ENCODE data around the gene BST2.

The BST2 gene

DNA sequence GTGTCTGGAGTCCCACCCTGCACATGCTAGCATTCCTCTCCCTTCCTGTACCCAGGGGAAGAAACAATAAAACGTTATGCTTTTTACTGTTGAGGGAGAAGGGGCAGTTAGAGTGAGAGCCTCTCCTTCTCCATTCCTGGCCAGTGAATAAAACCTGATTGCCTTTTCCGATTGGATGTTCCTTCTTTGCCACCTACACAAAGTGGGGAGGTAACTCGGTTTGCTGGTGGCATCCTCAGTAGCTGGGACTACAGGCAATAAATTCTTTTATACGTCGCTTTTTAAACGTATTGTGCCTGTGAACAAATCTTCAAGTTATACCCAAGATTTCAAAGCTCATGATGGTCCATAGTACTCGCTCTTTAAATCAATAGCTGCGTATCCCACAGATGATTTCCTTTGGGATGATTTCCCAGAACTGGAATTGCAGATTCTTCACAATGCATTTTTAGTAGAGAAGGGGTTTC lies 13.8 kb upstream of the BST2 start:
- DNase-seq: no peak

- DNase-seq: no peak
Observed at GRCh38 chr19:17418710-17419109, 13.3 kb upstream of the BST2 start.

DNA sequence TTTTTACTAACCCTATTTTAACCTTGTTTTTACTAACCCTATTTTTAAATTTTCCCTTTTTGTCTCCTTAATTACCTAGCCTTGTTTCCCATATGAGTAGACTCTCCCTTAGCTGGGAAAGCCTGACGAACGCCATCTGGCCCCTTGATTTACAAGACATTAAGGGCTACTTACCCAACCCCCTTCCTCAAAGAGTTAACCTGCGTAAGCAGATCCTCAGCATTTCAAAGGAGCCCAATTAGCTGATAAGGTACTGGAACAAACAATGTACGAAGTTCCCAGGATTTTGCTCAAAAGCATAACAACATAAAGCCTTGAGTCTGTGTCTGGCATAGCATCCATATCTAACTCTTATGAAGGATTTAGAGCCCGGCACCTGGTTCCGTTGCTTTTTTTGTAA lies 9.7 kb upstream of the BST2 start:
- DNase-seq: no peak

DNA sequence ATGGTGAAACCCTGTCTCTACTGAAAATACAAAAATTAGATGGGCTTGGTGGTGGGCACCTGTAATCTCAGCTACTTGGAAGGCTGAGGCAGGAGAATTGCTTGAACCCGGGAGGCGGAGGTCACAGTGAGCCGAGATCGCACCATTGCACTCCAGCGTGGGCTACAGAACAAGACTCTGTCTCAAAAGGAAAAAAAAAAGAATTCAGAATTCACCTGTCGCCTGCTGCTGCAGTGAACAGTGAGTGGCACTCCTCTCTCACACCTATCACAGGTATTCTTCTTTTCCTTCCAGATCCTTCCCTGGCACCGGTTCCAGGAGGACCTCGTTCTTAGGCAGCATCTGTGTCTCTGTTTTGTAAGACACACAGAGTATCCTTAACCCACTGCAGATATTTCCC lies 8.7 kb upstream of the BST2 start:
- no peak for DNase-seq

DNA sequence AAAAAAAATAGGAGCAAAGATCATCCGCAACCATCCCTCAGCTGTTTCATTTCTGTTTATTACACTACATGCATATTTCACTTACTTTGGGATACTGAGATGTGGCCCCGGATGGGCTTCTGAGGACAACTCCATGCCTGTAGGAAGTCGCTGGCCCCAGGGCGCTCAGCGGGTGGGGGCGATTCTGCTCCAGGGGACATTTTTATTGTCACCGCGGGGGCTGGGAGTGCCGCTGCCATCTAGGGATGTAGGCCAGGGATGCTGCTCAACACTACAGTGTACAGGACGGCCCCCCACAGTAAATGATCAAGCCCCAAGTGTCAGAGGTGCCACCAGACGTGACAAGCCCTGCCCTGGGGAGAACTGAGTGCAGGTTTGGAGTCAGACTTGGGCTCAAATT lies 6.4 kb upstream of the BST2 start:
- DNase-seq: no peak

DNA sequence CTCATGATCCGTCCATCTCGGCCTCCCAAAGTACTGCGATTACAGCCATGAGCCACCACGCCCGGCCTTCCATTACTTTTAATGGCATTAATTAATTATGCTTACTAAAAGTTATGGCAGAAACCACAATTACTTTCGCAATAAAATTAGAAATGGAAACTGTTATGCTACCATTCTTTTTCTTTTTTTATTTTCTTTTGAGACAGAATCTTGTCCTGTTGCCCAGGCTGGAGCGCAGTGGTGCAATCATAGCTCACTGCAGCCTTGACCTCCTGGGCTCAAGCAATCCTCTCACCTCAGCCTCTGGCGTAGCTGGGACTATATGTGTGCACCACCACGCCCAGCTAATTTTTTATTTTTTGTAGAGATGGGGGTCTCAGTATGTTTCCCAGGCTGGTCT lies 4.6 kb upstream of the BST2 start:
- DNase-seq: no peak

- DNase-seq: no peak
Observed at GRCh38 chr19:17406887-17407196, 1.4 kb upstream of the BST2 start.

GRCh38 chr19:17406046-17406886 lies 836 bp upstream of the BST2 start:
- no peak for DNase-seq

DNA sequence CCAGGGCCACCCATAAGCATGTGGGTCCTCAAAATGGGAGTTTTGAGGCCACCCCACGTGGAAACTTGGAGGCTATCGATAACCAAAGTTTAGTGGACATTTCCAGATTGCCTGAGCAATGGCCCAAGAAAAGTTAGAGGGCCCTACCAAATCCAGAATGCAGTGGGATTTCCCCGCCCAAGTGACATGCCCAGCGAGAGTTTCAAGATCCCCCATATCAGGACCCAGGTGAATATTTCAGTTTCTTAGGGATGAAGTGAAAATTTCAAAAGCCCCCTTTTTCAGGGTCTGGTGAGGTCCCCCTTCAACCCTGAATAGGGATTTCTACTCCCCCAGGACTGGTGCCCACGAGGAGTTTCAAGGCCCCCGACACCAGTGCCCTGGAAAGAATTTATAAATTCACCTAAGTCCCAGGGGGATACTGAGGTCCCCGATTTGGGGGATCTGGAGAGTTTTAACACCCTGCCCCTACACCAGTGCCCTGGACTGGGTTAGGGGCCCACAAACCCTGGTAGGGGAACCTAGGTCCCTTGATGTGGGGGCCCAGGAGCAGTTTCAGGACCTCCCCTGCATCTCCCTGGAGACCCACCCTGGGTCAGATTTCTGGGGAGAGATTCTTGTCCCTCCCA lies 695 bp downstream of the BST2 start:
- no peak for DNase-seq

DNA sequence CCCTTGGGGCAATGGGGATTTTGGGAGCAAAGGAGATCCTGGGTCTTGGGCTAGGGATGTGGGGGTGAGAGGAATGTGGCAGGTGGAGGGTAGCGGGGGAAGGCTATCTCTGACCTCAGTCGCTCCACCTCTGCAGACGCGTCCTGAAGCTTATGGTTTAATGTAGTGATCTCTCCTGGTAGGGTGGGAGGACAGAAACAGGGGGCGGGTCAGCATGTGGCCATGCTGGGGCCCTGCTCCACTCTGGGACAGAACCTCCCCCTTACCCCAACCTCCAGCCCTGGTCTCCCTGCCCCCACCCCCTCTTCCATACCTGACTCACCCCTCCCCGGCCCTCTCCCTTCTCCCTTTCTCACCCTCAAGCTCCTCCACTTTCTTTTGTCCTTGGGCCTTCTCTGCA lies 1.4 kb downstream of the BST2 start:
- DNase-seq: no peak

DNA sequence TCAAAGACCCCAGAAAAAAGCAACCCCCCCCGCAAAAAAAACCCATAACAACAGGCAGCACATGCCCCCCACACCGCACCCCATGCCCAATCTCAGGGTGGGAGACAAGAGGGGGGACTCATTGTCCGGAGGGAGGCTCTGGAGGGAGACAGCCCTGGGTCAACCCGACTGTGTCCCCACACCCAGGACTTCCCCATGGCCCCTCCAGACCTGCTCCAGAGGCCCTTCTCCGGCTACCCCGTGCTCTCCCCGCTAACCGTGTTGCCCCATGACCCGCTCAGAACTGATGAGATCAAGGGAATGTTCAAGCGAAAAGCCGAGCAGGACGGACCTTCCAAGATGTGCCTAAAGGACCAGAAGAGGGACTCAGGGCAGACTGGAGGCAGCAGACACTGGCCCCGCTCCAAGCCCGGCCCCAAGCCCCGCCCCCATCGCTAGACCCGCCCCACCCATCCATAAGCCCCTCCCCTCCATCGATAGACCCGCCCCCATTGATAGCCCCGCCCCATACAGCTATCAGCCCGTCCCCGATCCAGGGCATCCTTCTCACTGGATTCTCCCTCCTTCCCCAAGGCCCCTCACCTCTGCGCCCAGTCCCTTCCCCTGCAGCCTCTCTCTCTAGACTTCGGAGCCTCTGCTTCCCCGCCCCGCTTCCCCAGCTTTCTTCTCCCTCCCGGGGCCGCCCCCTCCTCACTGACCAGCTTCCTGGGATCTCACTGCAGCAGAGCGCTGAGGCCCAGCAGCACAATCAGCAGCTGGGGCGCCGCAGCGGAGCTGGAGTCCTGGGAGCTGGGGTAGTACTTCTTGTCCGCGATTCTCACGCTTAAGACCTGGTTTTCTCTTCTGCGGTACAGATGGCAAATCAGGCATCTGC lies 2.2 kb downstream of the BST2 start:
- peak; percentile 32 for DNase-seq

DNA sequence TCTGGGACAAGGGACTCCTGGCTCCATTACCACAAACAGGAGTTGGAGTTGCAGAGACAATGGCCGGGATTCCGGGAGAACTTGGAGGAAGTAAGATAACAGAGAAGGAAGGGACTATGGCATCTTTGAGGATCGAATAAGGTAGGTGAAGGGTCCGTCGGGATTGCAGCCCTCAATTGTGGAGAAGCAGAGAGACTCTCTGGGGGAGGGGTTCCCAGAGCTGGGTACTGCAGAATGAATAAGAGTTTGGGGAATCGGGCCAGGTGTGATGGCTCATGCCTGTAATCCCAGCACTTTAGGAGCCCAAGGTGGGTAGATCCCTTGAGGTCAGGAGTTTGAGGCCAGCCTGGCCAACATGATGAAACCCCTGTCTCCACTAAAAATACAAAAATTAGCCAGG lies 3.8 kb downstream of the BST2 start:
- no peak for DNase-seq

GRCh38 chr19:17398902-17399527 lies 6.4 kb downstream of the BST2 start:
- no peak for DNase-seq

GRCh38 chr19:17394891-17395415 lies 10.5 kb downstream of the BST2 start:
- DNase-seq: peak; percentile 43

- no peak for DNase-seq
Observed at GRCh38 chr19:17393914-17394313, 11.5 kb downstream of the BST2 start, which contains the start of gene CCDC194. CCDC194 (minus strand) TSS chr19:17394196; CDS start chr19:17394158, 38 bp downstream.

GRCh38 chr19:17393002-17393401 lies 12.4 kb downstream of the BST2 start:
- DNase-seq: no peak

DNA sequence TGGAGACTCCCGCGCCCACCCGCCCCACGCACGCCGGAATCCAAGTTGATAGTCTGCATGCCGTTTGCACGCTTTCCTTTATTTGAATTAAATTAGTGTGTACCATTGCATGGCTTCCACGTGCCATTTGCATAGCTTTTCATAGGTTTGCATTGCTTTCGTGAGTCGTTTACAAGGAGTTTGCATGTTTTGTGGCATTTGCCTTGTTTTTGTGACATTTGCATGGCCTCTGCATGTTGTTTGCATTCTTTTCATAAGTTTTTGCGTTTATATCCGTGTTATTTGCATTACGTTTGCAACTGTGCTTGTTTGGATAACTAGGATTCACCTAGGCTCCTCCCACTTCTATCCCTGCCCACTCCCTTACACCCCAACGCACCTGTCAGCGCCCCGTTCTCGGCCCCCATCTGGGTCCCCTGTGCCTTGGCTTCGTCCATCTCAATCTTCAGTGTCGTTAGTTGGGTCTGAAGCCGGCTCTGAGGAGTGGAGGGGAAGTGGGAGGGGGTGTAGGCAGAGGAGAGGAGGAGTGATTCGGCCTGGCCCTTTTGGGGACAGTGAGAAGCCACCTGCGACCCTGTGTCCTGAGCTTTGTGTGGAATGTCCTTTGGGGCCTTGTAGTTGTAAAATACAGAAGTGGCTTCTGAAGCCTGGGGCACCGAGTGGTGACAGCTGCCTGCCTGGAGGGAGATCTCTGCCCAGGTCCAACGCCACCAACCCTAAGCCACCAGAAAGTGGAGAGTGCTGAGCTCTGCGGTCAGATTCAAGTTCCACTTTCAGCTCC lies 13.9 kb downstream of the BST2 start:
- no peak for DNase-seq

- peak; percentile 91 for DNase-seq
Observed at GRCh38 chr19:17390665-17391370, 14.6 kb downstream of the BST2 start.

DNA sequence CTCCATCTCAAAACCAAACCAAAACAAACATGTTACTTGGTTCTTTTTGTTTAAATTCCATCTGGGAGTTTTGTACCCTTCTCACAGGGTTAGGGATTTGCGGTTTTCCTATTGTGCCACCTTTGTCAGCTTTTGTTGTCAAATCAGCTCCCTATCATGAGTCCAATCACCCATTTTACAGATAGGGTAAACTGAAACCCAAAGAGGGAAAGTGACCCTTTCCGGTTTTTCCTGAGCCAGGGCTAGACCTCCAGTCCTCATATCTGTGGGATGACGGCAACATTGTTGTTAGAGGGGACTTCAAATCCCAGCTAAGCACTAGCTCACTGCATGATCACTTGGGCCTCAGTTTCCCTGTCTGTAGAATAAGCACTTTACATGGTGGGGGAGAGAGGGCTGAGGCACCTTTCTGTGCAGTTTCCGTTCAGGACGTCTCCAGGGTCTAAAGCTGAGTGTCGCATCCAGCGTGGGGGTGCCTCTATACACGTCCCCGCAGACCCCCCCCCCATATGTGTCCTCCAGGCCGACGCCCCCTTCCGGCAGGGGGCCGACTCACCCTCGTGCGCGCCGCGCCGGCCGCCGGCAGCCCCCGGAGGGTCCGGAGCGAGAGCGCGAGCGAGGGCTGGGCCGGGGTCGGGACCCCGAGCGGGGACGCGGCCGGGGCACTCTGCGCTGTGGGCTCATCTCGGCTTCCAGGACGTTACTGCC lies 15.3 kb downstream of the BST2 start:
- no peak for DNase-seq

DNA sequence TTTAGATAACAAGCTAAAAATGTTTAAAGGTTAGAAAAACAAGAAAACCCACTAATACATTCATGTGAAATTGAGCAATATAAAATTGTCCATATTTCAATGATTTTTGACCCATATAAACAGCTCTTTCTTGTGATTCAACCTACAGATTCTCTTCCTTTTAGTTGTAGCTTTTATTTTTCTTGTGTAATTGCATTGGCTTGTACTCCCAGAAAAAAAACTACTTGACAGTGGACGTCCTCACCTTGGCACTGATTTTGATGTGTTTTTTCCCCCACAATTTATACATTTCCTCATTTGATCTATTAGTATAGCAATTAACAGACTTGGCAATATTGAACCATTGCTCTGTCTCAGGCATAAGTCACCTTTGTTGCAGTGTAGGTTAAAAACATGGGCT lies 16.1 kb downstream of the BST2 start:
- DNase-seq: no peak
